Measurements from ENCODE around the gene ZNF516.

The ZNF516 gene

DNA sequence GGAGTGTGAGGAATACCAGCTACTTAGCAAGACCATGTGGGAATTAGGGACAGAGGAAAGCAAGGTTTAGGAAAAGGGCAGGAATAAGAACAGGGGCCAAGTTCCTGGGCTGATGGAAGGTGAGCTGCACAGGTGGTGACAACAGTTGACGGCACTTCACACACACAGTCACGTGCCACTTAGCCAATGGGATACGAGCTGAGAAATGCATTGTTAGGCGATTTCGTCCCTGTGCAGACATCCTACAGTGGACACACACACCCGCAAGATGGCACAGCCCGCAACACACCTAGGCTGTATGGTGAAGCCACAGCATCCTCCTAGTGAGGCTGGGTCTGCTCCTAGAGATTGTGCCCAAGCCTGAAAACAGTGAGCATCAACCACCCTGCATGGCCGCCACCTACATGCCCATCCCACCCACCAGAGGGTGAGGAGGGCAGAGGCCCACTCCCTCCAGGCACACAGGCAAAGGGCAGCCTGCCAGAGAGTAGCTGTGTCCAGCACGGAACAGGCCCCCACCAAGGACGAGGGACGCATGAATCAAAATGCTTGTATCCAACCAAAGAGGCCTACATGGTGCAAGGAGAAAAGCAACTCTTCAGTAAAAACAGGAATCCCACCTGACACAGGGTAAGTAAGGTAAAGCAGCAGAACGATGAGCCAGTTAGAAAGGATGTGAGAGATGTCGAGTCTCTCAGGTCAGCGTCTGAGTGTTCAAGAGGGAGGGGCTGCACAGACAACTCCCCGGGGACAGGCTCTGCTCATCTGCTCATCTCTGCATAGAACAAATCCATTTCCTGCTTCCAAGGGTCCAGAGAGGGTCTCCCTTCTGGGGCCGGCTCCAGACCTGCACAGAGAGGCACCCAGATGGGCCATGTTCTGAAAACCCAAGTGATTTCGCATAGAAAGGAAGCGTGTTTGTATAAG, 51.3 kb downstream of the ZNF516 start:
- Histone ChIP-seq H3K36me3 (ENCODE audit: insufficient read depth, low read length) (no peaks in the 10 kb centered on the region), H3K9ac (ENCODE audit: low read depth, low read length) (no peak overlapping the region), H3K9me3 (ENCODE audit: insufficient read depth, low read length, severe bottlenecking) (no peaks in the 10 kb centered on the region), H3K4me3 (ENCODE audit: low read depth in 1 of 2, low read length in 2 of 2) (no peak overlapping the region), H3K4me1 (ENCODE audit: insufficient read depth, low read length) (no peaks in the 10 kb centered on the region), H3K27ac (ENCODE audit: low read length) (no peak overlapping the region), H2AFZ (ENCODE audit: low read depth, low read length) (no peak overlapping the region), H3K27me3 (ENCODE audit: insufficient read depth, low read length, poor library complexity) (no peaks in the 10 kb centered on the region), H3K4me2 (ENCODE audit: insufficient read depth, low read length) (no peak overlapping the region), H4K20me1 (ENCODE audit: insufficient read depth, low read length) (no peaks in the 10 kb centered on the region), H3K79me2 (ENCODE audit: insufficient read depth, low read length) (no peaks in the 10 kb centered on the region)
- ATAC-seq (ENCODE audit: insufficient read depth, low read depth) (no peak), DNase-seq (no peak)
- no peak for TF ChIP-seq EZH2 (IDR thresholded peaks at IDR 0.05; ENCODE audit: borderline replicate concordance, low read depth, low read length, severe bottlenecking)
- TF ChIP-seq, protein P1, sequence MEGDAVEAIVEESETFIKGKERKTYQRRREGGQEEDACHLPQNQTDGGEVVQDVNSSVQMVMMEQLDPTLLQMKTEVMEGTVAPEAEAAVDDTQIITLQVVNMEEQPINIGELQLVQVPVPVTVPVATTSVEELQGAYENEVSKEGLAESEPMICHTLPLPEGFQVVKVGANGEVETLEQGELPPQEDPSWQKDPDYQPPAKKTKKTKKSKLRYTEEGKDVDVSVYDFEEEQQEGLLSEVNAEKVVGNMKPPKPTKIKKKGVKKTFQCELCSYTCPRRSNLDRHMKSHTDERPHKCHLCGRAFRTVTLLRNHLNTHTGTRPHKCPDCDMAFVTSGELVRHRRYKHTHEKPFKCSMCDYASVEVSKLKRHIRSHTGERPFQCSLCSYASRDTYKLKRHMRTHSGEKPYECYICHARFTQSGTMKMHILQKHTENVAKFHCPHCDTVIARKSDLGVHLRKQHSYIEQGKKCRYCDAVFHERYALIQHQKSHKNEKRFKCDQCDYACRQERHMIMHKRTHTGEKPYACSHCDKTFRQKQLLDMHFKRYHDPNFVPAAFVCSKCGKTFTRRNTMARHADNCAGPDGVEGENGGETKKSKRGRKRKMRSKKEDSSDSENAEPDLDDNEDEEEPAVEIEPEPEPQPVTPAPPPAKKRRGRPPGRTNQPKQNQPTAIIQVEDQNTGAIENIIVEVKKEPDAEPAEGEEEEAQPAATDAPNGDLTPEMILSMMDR (IDR thresholded peaks at IDR 0.05; ENCODE audit: borderline replicate concordance, extremely low read depth, low read length, poor library complexity, severe bottlenecking): no peak

DNA sequence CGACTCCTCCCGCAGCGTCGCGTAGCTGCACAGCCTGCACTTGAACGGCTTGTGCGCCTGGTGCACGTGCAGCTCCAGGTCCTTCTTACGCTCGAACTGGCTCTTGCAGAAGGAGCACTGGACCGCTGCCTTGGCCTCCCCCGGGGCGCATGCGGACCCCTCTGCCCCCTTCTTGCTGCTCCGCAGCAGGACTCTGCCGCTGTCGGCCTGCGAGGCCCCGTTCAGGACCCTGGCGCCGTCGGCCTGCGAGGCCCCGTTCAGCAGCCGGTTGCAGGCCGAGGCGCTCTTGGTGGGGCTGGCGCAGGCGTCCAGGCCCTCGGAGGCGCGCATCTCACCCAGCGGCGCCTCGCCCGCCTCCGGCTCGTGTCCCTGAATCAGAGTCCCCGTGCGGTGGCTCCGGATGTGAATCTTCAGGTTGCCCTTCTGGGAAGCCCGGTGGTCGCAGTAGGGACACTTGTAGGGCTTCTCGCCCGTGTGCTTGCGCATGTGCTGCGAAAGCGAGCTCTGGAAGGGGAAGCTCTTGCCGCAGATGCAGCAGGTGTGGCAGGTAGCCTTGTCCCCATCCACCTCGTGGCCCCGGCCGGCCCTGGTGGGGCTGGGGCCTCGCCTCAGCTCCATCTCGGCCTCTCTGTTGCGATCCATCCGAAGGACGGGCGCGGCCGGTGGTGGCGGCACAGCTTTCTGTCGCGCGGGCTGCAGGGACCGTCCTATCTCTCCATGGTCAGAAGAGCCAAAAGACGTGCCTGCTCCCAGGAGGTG, 52.5 kb downstream of the ZNF516 start:
- Histone ChIP-seq H3K4me1 (ENCODE audit: insufficient read depth, low read length) (no peaks in the 10 kb centered on the region), H3K79me2 (ENCODE audit: insufficient read depth, low read length) (no peaks in the 10 kb centered on the region), H3K4me3 (ENCODE audit: low read depth in 1 of 2, low read length in 2 of 2) (no peak overlapping the region), H3K27ac (ENCODE audit: low read length) (no peak overlapping the region), H3K9ac (ENCODE audit: low read depth, low read length) (no peak overlapping the region), H2AFZ (ENCODE audit: low read depth, low read length) (no peak overlapping the region), H4K20me1 (ENCODE audit: insufficient read depth, low read length) (no peaks in the 10 kb centered on the region), H3K9me3 (ENCODE audit: insufficient read depth, low read length, severe bottlenecking) (no peaks in the 10 kb centered on the region), H3K27me3 (ENCODE audit: insufficient read depth, low read length, poor library complexity) (no peaks in the 10 kb centered on the region), H3K36me3 (ENCODE audit: insufficient read depth, low read length) (no peaks in the 10 kb centered on the region), H3K4me2 (ENCODE audit: insufficient read depth, low read length) (no peak overlapping the region)
- no peak for TF ChIP-seq EZH2 (IDR thresholded peaks at IDR 0.05; ENCODE audit: borderline replicate concordance, low read depth, low read length, severe bottlenecking)
- TF ChIP-seq, protein P1 (IDR thresholded peaks at IDR 0.05; ENCODE audit: borderline replicate concordance, extremely low read depth, low read length, poor library complexity, severe bottlenecking): no peak
- no peak for DNase-seq
- no peak for ATAC-seq (ENCODE audit: insufficient read depth, low read depth)

DNA sequence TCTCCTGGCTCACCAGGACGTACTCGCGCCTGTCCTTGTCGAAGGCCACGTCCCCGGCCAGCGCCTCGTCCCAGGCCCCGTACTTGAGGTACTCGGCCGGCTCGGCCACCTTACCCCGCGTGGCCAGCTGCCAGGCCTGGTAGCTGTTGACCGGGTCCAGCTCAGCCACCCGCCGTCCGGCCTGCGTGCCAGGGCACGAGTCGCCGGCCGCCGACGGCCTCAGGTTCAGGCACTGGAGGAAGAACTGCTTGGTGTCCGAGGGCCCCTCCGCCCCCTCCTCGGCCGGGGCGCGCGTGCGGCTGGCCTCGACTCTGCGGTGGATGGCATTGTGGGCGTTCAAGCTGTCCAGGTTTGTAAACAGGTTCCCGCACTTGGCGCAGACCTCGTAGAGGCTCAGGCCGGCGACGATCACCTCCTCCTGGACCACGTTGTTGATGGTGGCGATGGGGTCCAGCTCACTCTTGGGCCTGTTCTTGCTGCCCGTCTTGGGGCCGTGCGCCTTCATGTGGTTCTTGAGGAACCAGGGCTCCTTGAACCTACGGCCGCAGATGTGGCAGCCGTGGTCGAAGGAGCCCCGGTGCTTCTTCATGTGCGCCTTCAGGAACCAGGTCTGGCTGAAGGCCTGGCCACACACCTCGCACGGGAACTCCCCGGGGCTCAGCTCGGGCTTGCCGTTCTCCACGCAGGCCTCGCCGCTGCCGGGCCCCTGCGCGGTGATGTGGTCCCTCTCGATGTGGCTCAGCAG, 53.2 kb downstream of the ZNF516 start:
- ATAC-seq (ENCODE audit: insufficient read depth, low read depth) (no peak), DNase-seq (no peak)
- Histone ChIP-seq H3K36me3 (ENCODE audit: insufficient read depth, low read length) (no peaks in the 10 kb centered on the region), H3K4me1 (ENCODE audit: insufficient read depth, low read length) (no peaks in the 10 kb centered on the region), H3K9me3 (ENCODE audit: insufficient read depth, low read length, severe bottlenecking) (no peaks in the 10 kb centered on the region), H3K9ac (ENCODE audit: low read depth, low read length) (no peak overlapping the region), H3K27ac (ENCODE audit: low read length) (no peak overlapping the region), H3K27me3 (ENCODE audit: insufficient read depth, low read length, poor library complexity) (no peaks in the 10 kb centered on the region), H3K79me2 (ENCODE audit: insufficient read depth, low read length) (no peaks in the 10 kb centered on the region), H3K4me3 (ENCODE audit: low read depth in 1 of 2, low read length in 2 of 2) (no peak overlapping the region), H4K20me1 (ENCODE audit: insufficient read depth, low read length) (no peaks in the 10 kb centered on the region), H3K4me2 (ENCODE audit: insufficient read depth, low read length) (no peak overlapping the region), H2AFZ (ENCODE audit: low read depth, low read length) (no peak overlapping the region)
- TF ChIP-seq, protein P1 (IDR thresholded peaks at IDR 0.05; ENCODE audit: borderline replicate concordance, extremely low read depth, low read length, poor library complexity, severe bottlenecking): no peak
- TF ChIP-seq EZH2 (IDR thresholded peaks at IDR 0.05; ENCODE audit: borderline replicate concordance, low read depth, low read length, severe bottlenecking): no peak
